Hematopoietic multipotent progenitor cell treated with erythropoietin and hydrocortisone succinate and interleukin-3 and kit ligand, for 15 days (in vitro differentiated cells): Measurements from ENCODE around the gene RPLP1.
"Not testable (repeated sequence)": the region's sequence is repeated elsewhere in the genome, so short reads cannot be mapped to it uniquely, and the experiment has no call there.

Experiments used
- DNase-seq: peaks from one replicate; pipeline ENCODE4 v3.0.0-alpha.2; 2015; ENCODE audit warnings: low spot score

RPLP1 gene

GRCh38 chr15:69439623-69440022 lies 13.0 kb upstream of the RPLP1 start:
- no peak for DNase-seq

GRCh38 chr15:69443032-69443611 lies 9.5 kb upstream of the RPLP1 start:
- no peak for DNase-seq

- DNase-seq: no peak
Observed at GRCh38 chr15:69444686-69445085, 7.9 kb upstream of the RPLP1 start.

- no peak for DNase-seq
Observed at GRCh38 chr15:69446953-69447352, 5.7 kb upstream of the RPLP1 start.

- not testable (repeated sequence) for DNase-seq
Observed at GRCh38 chr15:69450221-69450620, 2.4 kb upstream of the RPLP1 start.

- DNase-seq: no peak
Observed at GRCh38 chr15:69450968-69451695, 1.5 kb upstream of the RPLP1 start.

- peak; percentile 78 for DNase-seq
Observed at GRCh38 chr15:69451951-69452691, 497 bp upstream of the RPLP1 start.

- no peak for DNase-seq
Observed at GRCh38 chr15:69454953-69455352, 2.3 kb downstream of the RPLP1 start.

GRCh38 chr15:69456208-69457166 lies 3.9 kb downstream of the RPLP1 start:
- DNase-seq: no peak

GRCh38 chr15:69457304-69458280 lies 5.0 kb downstream of the RPLP1 start:
- DNase-seq: no peak

GRCh38 chr15:69459066-69459465 lies 6.4 kb downstream of the RPLP1 start:
- no peak for DNase-seq

GRCh38 chr15:69460481-69460880 lies 7.9 kb downstream of the RPLP1 start:
- DNase-seq: no peak

GRCh38 chr15:69462030-69462492 lies 9.4 kb downstream of the RPLP1 start:
- no peak for DNase-seq

GRCh38 chr15:69462493-69463181 lies 10.0 kb downstream of the RPLP1 start:
- peak; percentile 95 for DNase-seq

GRCh38 chr15:69463182-69463756 lies 10.7 kb downstream of the RPLP1 start:
- DNase-seq: no peak

GRCh38 chr15:69465253-69465652 lies 12.6 kb downstream of the RPLP1 start:
- no peak for DNase-seq

GRCh38 chr15:69466733-69467132 lies 14.1 kb downstream of the RPLP1 start:
- no peak for DNase-seq

- DNase-seq: no peak
Observed at GRCh38 chr15:69467636-69468035, 15.0 kb downstream of the RPLP1 start.

GRCh38 chr15:69468241-69469121 lies 15.9 kb downstream of the RPLP1 start:
- DNase-seq: no peak
